ENCODE results near the gene LMBR1. TPM values are rescaled to one million over a fixed set of nuclear protein-coding genes. Genes with fewer than 3 reads are reported as not detected.

The LMBR1 gene
- total and polyA plus RNA-seq, 2 donors (not counting 1 experiment from before 2014, with no cell fraction given): 30.8 to 41.6 TPM

- TF ChIP-seq EZH2 (IDR thresholded peaks at IDR 0.05; ENCODE audit: low read length, missing control alignments) (no peak), CTCF (conservative IDR thresholded peaks at IDR 0.05 in 1 of 2, IDR thresholded peaks at IDR 0.05 in 1 of 2; ENCODE audit: low read depth in 1 of 2, low read length in 2 of 2) (no peak)
- Histone ChIP-seq H3K4me1 (ENCODE audit: control insufficient read depth, extremely low read depth, insufficient read depth, low read length) (no peaks in the 10 kb centered on the region), H3K4me2 (ENCODE audit: extremely low read depth, insufficient read depth, low read length) (no peak overlapping the region), H3K9me3 (ENCODE audit: control insufficient read depth, insufficient read depth, low read depth, low read length) (no peaks in the 10 kb centered on the region), H3K36me3 (ENCODE audit: control insufficient read depth, insufficient read depth, low read length) (no peaks in the 10 kb centered on the region), H3K27ac (ENCODE audit: insufficient read depth, low read length) (no peak overlapping the region), H4K20me1 (ENCODE audit: control insufficient read depth, extremely low read depth, insufficient read depth, low read length) (no peaks in the 10 kb centered on the region), H3K9ac (ENCODE audit: insufficient read depth, low read length) (no peak overlapping the region), H3K27me3 (ENCODE audit: control insufficient read depth, insufficient read depth, low read length) (no peaks in the 10 kb centered on the region), H3K79me2 (ENCODE audit: control insufficient read depth, insufficient read depth, low read length) (no peaks in the 10 kb centered on the region), H3K4me3 (replicated peaks in 1 of 4; ENCODE audit: control extremely low read depth in 1 of 4, insufficient read depth in 1 of 4, low read depth in 3 of 4, low read length in 4 of 4) (no peak overlapping the region), H2AFZ (ENCODE audit: low read length) (no peak overlapping the region)
- DNase-seq (ENCODE audit: low read depth in 2 of 2): no peak
Observed at GRCh38 chr7:156858523-156858922, 34.5 kb downstream of the LMBR1 start.

- Histone ChIP-seq H3K4me2 (ENCODE audit: extremely low read depth, insufficient read depth, low read length) (no peak overlapping the region), H3K27ac (ENCODE audit: insufficient read depth, low read length) (no peak overlapping the region), H3K9ac (ENCODE audit: insufficient read depth, low read length) (no peak overlapping the region), H3K9me3 (ENCODE audit: control insufficient read depth, insufficient read depth, low read depth, low read length) (no peaks in the 10 kb centered on the region), H3K4me3 (replicated peaks in 1 of 4; ENCODE audit: control extremely low read depth in 1 of 4, insufficient read depth in 1 of 4, low read depth in 3 of 4, low read length in 4 of 4) (no peak overlapping the region), H3K36me3 (ENCODE audit: control insufficient read depth, insufficient read depth, low read length) (no peaks in the 10 kb centered on the region), H4K20me1 (ENCODE audit: control insufficient read depth, extremely low read depth, insufficient read depth, low read length) (no peaks in the 10 kb centered on the region), H3K4me1 (ENCODE audit: control insufficient read depth, extremely low read depth, insufficient read depth, low read length) (no peaks in the 10 kb centered on the region), H3K27me3 (ENCODE audit: control insufficient read depth, insufficient read depth, low read length) (no peaks in the 10 kb centered on the region), H3K79me2 (ENCODE audit: control insufficient read depth, insufficient read depth, low read length) (no peaks in the 10 kb centered on the region), H2AFZ (ENCODE audit: low read length) (no peak overlapping the region)
- TF ChIP-seq CTCF (conservative IDR thresholded peaks at IDR 0.05 in 1 of 2, IDR thresholded peaks at IDR 0.05 in 1 of 2; ENCODE audit: low read depth in 1 of 2, low read length in 2 of 2): no peak
- TF ChIP-seq EZH2 (IDR thresholded peaks at IDR 0.05; ENCODE audit: low read length, missing control alignments): no peak
- DNase-seq (ENCODE audit: low read depth in 2 of 2): no peak
Observed at GRCh38 chr7:156857757-156858156, 35.2 kb downstream of the LMBR1 start.

- Histone ChIP-seq H3K4me3 (replicated peaks in 1 of 4; ENCODE audit: control extremely low read depth in 1 of 4, insufficient read depth in 1 of 4, low read depth in 3 of 4, low read length in 4 of 4) (no peak overlapping the region), H2AFZ (ENCODE audit: low read length) (no peak overlapping the region), H3K9ac (ENCODE audit: insufficient read depth, low read length) (no peak overlapping the region), H3K27ac (ENCODE audit: insufficient read depth, low read length) (no peak overlapping the region), H3K9me3 (ENCODE audit: control insufficient read depth, insufficient read depth, low read depth, low read length) (no peaks in the 10 kb centered on the region), H3K36me3 (ENCODE audit: control insufficient read depth, insufficient read depth, low read length) (no peaks in the 10 kb centered on the region), H4K20me1 (ENCODE audit: control insufficient read depth, extremely low read depth, insufficient read depth, low read length) (no peaks in the 10 kb centered on the region), H3K27me3 (ENCODE audit: control insufficient read depth, insufficient read depth, low read length) (no peaks in the 10 kb centered on the region), H3K4me1 (ENCODE audit: control insufficient read depth, extremely low read depth, insufficient read depth, low read length) (no peaks in the 10 kb centered on the region), H3K4me2 (ENCODE audit: extremely low read depth, insufficient read depth, low read length) (no peak overlapping the region), H3K79me2 (ENCODE audit: control insufficient read depth, insufficient read depth, low read length) (no peaks in the 10 kb centered on the region)
- TF ChIP-seq EZH2 (IDR thresholded peaks at IDR 0.05; ENCODE audit: low read length, missing control alignments) (no peak), CTCF (conservative IDR thresholded peaks at IDR 0.05 in 1 of 2, IDR thresholded peaks at IDR 0.05 in 1 of 2; ENCODE audit: low read depth in 1 of 2, low read length in 2 of 2) (no peak)
- no peak for DNase-seq (ENCODE audit: low read depth in 2 of 2)
Observed at GRCh38 chr7:156854654-156855053, 38.3 kb downstream of the LMBR1 start.

Data from fibroblast of lung (primary cell).